Neutrophil (primary cell): ENCODE measurements around the gene TRIM6.

ENCODE experiments used
- H3K27ac ChIP-seq: fragments of 200-600 bp; sonication (generic); 2 replicates; pipeline ENCODE4 v1.5.1; 2016; ENCODE audit warnings: mild to moderate bottlenecking, moderate library complexity
- H3K27me3 ChIP-seq: fragments of 200-600 bp; sonication (generic); 2 replicates; pipeline ENCODE4 v1.6.0; 2016; ENCODE audit warnings: mild to moderate bottlenecking
- H3K36me3 ChIP-seq: fragments of 200-600 bp; sonication (generic); 2 replicates; pipeline ENCODE4 v1.5.1; 2017
- H3K4me1 ChIP-seq, 2 experiments: fragments of 200-600 bp in 1 of 2; sonication (generic) in 1 of 2; 1 replicate in 1 of 2; 2 replicates in 1 of 2; pipeline versions ENCODE4 v1.5.1 to v1.6.1; 2013 to 2016; ENCODE audit warnings: low read depth in 1 of 2, low read length in 1 of 2, mild to moderate bottlenecking in 1 of 2, moderate library complexity in 1 of 2; ENCODE audit not compliant: control insufficient read depth in 1 of 2, insufficient read depth in 1 of 2
- H3K4me3 ChIP-seq, 2 experiments: fragments of 200-600 bp in 1 of 2; sonication (generic) in 1 of 2; 1 replicate in 1 of 2; 2 replicates in 1 of 2; pipeline ENCODE4 v1.5.1; 2013 to 2016; ENCODE audit warnings: low read depth in 1 of 2, low read length in 1 of 2, mild to moderate bottlenecking in 1 of 2, moderate library complexity in 1 of 2
- H3K9me3 ChIP-seq: fragments of 200-600 bp; sonication (generic); 2 replicates; pipeline ENCODE4 v1.5.1; 2016
- CTCF ChIP-seq: fragments of 200-600 bp; sonication (generic); IDR thresholded peaks from 2 replicates; pipeline ENCODE4 v1.5.1; 2016; ENCODE audit warnings: antibody characterized with exemption

Gene TRIM6

GRCh38 chr11:5605849-5606248 is 9.4 kb downstream of the TRIM6 start:
- Histone ChIP-seq H3K4me1 (no peaks in the 10 kb centered on the region), H3K9me3 (no peaks in the 10 kb centered on the region), H3K36me3 (no peaks in the 10 kb centered on the region), H3K4me3 (no peak overlapping the region), H3K27ac (no peak overlapping the region), H3K27me3 (no peaks in the 10 kb centered on the region)
- TF ChIP-seq CTCF: no peak

- H3K4me3 ChIP-seq: no peak overlapping the region
- no peak overlapping the region for H3K27ac ChIP-seq
- no peaks in the 10 kb centered on the region for H3K36me3 ChIP-seq
- no peaks in the 10 kb centered on the region for H3K27me3 ChIP-seq
- no peak for TF ChIP-seq CTCF
- H3K4me1 ChIP-seq: no peaks in the 10 kb centered on the region
- no peaks in the 10 kb centered on the region for H3K9me3 ChIP-seq
Measured at GRCh38 chr11:5608808-5609207, 12.4 kb downstream of the TRIM6 start.

- Histone ChIP-seq H3K27me3 (no peaks in the 10 kb centered on the region), H3K4me1 (no peaks in the 10 kb centered on the region), H3K36me3 (no peaks in the 10 kb centered on the region), H3K27ac (no peak overlapping the region), H3K4me3 (no peak overlapping the region), H3K9me3 (no peaks in the 10 kb centered on the region)
- no peak for TF ChIP-seq CTCF
Measured at GRCh38 chr11:5610446-5610845, 14.0 kb downstream of the TRIM6 start.

GRCh38 chr11:5611627-5612026 is 15.2 kb downstream of the TRIM6 start:
- Histone ChIP-seq H3K27ac (no peak overlapping the region), H3K27me3 (no peaks in the 10 kb centered on the region), H3K9me3 (no peaks in the 10 kb centered on the region), H3K4me1 (no peaks in the 10 kb centered on the region), H3K4me3 (no peak overlapping the region), H3K36me3 (no peaks in the 10 kb centered on the region)
- TF ChIP-seq CTCF: no peak

GRCh38 chr11:5618807-5619206 is 22.4 kb downstream of the TRIM6 start:
- peaks cover 2 to 3% of the 10 kb centered on the region in 2 experiments for H3K4me1 ChIP-seq
- no peaks in the 10 kb centered on the region for H3K36me3 ChIP-seq
- no peaks in the 10 kb centered on the region for H3K9me3 ChIP-seq
- no peak overlapping the region for H3K4me3 ChIP-seq
- H3K27ac ChIP-seq: no peak overlapping the region
- no peak for TF ChIP-seq CTCF
- H3K27me3 ChIP-seq: no peaks in the 10 kb centered on the region
